ENCODE data around the gene LPAR1.

Gene LPAR1

GRCh38 chr9:111036946-111037345 lies 1.3 kb downstream of the LPAR1 start:
- peak; percentile 10 for DNase-seq

GRCh38 chr9:111036429-111036789 lies 1.9 kb downstream of the LPAR1 start:
- DNase-seq, result peak; percentile 37

DNA sequence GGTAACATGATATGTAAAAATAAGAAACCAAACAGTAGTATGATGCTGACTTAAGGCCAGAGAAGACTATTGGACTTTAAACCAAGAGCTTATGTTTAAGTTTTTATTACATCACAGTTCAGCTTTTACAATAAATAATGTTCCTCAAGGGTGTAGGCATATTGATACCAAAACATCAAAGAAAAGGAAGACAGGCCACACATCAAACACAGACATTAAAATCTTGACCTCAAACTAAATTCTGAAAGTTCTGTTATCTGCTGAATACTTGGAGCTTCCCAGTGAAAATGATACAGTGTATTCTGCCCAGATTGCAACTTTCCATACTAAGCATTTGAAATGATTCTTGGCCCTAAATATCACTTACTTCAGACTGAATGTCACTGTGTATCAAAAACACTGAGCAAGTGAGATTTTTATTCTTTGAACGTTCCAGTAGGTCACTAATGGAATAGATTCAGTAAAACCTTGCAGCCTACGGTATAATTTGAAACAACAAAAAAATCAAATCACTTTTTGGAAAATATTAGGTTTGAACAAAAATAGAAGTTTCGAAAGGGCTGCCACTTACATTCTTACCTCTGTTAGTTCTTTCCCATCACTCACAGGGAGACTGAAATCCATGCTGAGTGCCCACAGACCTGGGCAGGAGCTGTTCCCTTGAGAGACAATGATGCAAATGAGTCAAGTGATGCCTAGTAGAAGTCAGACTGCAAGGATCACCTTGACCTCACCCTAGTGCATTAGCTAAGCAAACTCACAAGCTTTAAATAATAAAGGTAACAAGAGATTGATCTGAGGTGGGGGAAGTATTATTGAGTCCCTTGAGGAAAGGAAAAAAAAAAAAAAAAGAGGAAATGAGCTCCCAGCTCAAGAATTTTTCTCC lies 2.5 kb downstream of the LPAR1 start:
- no peak for DNase-seq

- DNase-seq, result no peak
Observed at GRCh38 chr9:111034898-111035539, 3.3 kb downstream of the LPAR1 start.

- no peak for DNase-seq
Observed at GRCh38 chr9:111034170-111034897, 3.9 kb downstream of the LPAR1 start.

GRCh38 chr9:111030492-111030891 lies 7.8 kb downstream of the LPAR1 start:
- DNase-seq, result no peak

DNA sequence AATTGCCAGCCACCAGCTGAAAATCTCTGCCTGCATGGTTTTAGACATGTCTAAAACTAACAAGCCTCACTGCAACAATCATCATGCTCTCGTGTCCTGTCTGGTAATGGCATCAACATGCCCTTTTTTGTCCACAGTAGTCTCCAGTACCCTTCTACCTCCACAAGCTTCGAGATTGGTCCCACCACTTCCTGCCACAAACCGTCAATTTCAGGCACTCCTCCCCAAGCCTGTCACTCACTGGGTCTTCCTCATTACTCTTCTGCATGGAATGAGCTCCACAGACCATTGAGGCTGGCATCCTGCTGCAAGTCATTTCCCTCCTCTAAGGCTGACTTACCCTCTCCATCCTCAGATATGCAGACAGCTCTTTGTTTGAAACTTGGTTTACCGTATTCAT lies 9.0 kb downstream of the LPAR1 start:
- DNase-seq, result no peak

- DNase-seq, result no peak
Observed at GRCh38 chr9:111027798-111028197, 10.5 kb downstream of the LPAR1 start.

- no peak for DNase-seq
Observed at GRCh38 chr9:111023128-111023527, 15.1 kb downstream of the LPAR1 start.

GRCh38 chr9:111020594-111020993 lies 17.7 kb downstream of the LPAR1 start:
- no peak for DNase-seq

DNA sequence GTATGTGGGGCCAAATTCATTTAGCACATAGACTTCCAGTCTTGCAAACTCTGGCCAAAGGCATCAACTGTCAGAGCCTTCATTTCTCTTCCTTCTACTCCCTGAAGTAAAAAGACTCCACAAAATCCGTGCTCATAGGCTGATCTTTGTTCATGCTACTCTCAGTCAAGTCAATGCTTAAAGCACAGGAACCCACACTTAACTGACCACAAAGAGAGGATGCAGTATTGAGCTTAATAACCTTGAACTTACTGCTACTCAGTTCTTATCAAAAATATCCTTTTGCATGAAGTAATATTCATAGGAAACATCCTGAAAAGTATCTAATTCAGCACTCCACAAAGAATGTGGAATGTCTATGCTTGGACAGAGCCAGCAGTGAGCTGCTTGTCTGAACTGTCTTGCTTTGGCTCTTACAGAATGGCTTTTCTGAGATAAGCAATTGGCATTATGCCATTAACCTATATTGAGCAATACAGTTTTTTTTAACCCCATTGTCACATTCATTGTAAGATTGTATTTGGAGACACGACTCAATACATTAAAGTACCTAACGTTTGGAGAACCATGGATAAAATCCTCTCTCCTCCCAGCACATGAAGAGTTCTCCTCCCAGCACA lies 21.7 kb downstream of the LPAR1 start:
- no peak for DNase-seq

DNA sequence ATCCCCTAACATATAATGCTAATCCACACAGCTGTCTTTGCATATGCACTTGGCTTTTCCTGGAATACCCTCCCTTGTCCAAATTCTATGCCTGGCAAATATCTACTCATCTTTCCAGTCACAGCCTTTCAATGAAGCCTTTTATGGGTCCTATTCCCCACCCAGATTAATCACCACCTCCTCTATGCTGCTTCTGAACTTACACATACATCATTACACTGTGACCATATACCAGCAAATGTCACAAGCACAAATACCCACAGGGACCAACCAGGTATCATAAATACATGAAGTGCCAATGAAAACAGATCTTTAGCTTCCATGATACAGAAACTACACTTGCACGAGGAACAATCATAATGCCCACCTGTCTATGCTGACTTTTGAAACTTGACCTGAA lies 22.3 kb downstream of the LPAR1 start:
- no peak for DNase-seq

DNA sequence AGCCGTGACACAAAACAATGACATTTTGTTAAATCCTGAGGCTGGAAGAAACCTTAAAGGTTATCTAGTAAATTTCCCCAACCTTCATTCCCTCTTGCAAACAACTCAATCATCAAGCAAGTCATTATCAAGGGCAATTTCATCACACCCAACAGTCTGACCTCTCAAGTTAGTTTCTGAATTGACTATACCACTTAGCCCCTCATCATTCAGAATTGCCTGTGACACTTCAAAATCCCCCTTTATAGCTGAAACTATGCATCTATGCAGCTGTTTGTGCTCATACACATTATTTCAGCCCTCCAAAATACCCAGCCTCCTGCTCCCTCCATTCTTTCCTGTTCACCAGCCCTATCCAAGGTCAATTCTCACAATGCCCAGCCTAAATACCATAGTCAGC lies 24.6 kb downstream of the LPAR1 start:
- no peak for DNase-seq

GRCh38 chr9:111013250-111013649 lies 25.0 kb downstream of the LPAR1 start:
- peak; percentile 5 for DNase-seq

GRCh38 chr9:111008158-111009075 lies 29.9 kb downstream of the LPAR1 start:
- DNase-seq, result no peak

DNA sequence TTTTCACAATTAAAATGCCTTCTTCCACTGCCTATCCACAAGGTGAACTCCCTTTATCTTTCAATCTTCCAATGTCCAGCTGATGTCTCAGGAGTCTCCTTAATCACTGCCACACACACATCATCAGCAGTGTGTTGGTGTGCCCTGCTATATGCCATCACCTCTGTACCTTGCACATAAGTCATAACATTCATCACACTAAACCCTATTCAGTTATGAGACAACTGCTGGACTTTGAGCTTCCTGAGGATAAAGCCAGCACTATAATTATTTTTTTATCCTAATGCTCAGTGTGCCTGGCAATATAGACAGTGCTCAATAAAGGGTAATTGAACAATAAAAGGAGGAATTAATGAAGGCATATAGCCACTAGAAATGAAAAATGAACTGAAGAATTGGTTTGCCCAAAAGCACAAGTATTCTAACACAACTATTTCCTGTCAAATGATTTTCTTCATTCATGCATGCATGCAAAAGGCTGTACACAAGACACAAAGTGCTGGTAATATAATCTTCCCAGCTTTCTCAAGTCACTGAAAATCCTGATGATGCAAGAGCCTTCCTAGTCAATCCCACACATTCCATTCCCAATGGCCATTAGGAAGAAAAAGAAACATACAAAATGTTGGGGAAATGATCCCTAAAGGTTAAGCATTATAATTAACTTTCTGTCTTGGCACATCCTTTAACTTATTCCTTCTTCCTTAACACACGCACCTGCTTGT lies 32.4 kb downstream of the LPAR1 start:
- DNase-seq, result no peak

DNA sequence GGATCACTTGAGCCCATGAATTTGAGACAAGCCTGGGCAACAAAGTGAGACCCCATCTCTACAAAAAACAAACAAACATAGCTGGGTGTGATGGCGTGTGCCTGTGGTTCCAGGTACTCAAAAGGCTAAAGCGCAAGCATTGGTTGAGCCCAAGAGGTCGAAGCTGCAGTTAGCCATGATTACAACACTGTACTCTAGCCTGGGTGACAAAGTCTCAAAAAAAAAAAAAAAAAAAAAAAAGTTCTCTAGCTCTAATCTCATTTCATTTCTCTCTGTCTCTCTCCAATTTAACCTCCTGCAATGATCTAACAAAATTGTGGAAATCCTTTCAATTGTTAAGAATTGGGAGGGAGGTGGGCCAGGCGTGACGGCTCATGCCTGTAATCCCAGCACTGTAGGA lies 33.3 kb downstream of the LPAR1 start:
- DNase-seq, result no peak

GRCh38 chr9:111003182-111003581 lies 35.1 kb downstream of the LPAR1 start:
- no peak for DNase-seq

DNA sequence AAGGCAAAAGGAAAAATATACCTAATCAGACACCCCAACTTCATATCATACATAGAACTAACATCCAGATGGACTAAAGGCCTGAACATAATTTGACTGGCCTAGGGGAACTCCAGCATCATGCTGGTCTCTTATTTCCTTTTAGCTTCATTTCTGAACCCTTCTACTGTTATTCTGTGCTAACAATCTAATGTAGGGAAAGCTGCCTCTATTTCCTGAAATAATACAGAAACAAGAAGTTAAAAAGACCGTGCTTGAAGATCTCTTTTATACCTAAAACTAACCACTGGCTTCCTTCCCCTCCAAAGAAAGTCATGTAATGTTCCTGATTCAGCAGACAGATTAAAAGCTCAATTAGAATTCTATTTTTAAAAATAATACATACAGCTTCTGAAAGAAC lies 36.7 kb downstream of the LPAR1 start:
- no peak for DNase-seq

- no peak for DNase-seq
Observed at GRCh38 chr9:111000202-111000601, 38.1 kb downstream of the LPAR1 start.

GRCh38 chr9:110999379-110999778 lies 38.9 kb downstream of the LPAR1 start:
- no peak for DNase-seq

DNA sequence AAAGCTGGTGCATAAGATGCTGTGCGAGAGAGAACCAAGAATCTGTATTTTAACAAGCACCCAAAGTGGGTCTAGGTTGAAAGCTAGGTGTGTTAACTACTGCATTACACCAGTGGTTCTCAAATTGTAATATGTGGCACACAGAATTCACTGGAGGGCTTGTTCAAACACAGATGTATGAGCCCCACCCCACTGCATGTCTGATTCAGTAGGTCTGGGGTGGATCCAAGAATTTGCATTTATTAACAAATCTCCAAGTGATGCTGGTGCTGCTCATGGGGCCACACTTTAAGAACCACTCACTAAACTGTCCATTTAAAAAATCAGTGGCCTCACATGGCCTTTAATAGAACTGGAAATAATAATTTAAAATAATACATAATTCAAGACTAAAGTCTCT lies 40.4 kb downstream of the LPAR1 start:
- no peak for DNase-seq

All from NCI-H69 (cell line).